SK-N-SH treated with all-trans-retinoic acid at 6 μM for 48 hours (cell line): ENCODE results near the gene SERPINA1.

ENCODE experiments used
- ATAC-seq: fragments of 200-7000 bp; cut with Tn5 transposase; 3 replicates; pipeline ENCODE4 v1.9.1; 2020; ENCODE audit warnings: mild to moderate bottlenecking, moderate library complexity
- BACH2 ChIP-seq: fragments of 250-450 bp; sonication (Bioruptor Pico); IDR thresholded peaks from 2 replicates; pipeline ENCODE4 v1.9.0; 2021; ENCODE audit warnings: mild to moderate bottlenecking, borderline replicate concordance
- CSDC2 ChIP-seq: fragments of 250-450 bp; sonication (Bioruptor Pico); IDR thresholded peaks from 2 replicates; pipeline ENCODE4 v1.5.0; 2020; ENCODE audit warnings: mild to moderate bottlenecking, moderate library complexity
- ESRRG ChIP-seq: fragments of 250-450 bp; sonication (Bioruptor Pico); IDR thresholded peaks from 2 replicates; pipeline ENCODE4 v1.6.1; 2021; ENCODE audit warnings: mild to moderate bottlenecking
- GLIS3 ChIP-seq: fragments of 250-450 bp; sonication (Bioruptor Pico); IDR thresholded peaks from 2 replicates; pipeline ENCODE4 v1.5.0; 2020; ENCODE audit warnings: mild to moderate bottlenecking, moderate library complexity
- ISL1 ChIP-seq: fragments of 250-450 bp; sonication (Bioruptor Pico); IDR thresholded peaks from 2 replicates; pipeline ENCODE4 v2.1.2; 2022; ENCODE audit warnings: mild to moderate bottlenecking, moderate library complexity
- OSR1 ChIP-seq: fragments of 250-450 bp; sonication (Bioruptor Pico); IDR thresholded peaks from 2 replicates; pipeline ENCODE4 v1.8.0; 2022; ENCODE audit warnings: moderate library complexity, mild to moderate bottlenecking, inconsistent platforms
- RARB ChIP-seq: fragments of 250-450 bp; sonication (Bioruptor Pico); IDR thresholded peaks from 2 replicates; pipeline ENCODE4 v1.8.0; 2021; ENCODE audit warnings: mild to moderate bottlenecking, moderate library complexity
- SNAI2 ChIP-seq: fragments of 250-450 bp; sonication (Bioruptor Pico); IDR thresholded peaks from 2 replicates; pipeline ENCODE4 v1.5.0; 2020; ENCODE audit warnings: mild to moderate bottlenecking, moderate library complexity
- TOX ChIP-seq: fragments of 250-450 bp; sonication (Bioruptor Pico); IDR thresholded peaks from 2 replicates; pipeline ENCODE4 v1.8.0; 2021; ENCODE audit warnings: mild to moderate bottlenecking, moderate library complexity, borderline replicate concordance
- ZC3H10 ChIP-seq: fragments of 250-450 bp; sonication (Bioruptor Pico); IDR thresholded peaks from 2 replicates; pipeline ENCODE4 v1.5.1; 2021; ENCODE audit warnings: mild to moderate bottlenecking, moderate library complexity
- ZFP3 ChIP-seq: fragments of 250-450 bp; sonication (Bioruptor Pico); IDR thresholded peaks from 2 replicates; pipeline ENCODE4 v1.5.0; 2020; ENCODE audit warnings: mild to moderate bottlenecking, moderate library complexity
- ZFP30 ChIP-seq: fragments of 450-650 bp; formaldehyde crosslinking; IDR thresholded peaks from 2 replicates; pipeline ENCODE4 v1.5.0; 2022; ENCODE audit warnings: mild to moderate bottlenecking, moderate library complexity
- ZNF565 ChIP-seq: fragments of 450-650 bp; formaldehyde crosslinking; conservative IDR thresholded peaks from 2 replicates; pipeline ENCODE4 v1.5.0; 2020; ENCODE audit warnings: low read depth, mild to moderate bottlenecking, moderate library complexity
- ZNF8 ChIP-seq: fragments of 450-650 bp; formaldehyde crosslinking; IDR thresholded peaks from 2 replicates; pipeline ENCODE4 v1.5.0; 2020; ENCODE audit warnings: mild to moderate bottlenecking, moderate library complexity
- TF ChIP-seq, protein P1 (sequence below): fragments of 250-450 bp; sonication (Bioruptor Pico); IDR thresholded peaks from 2 replicates; pipeline ENCODE4 v1.5.0; 2020; ENCODE audit warnings: mild to moderate bottlenecking, moderate library complexity
- TF ChIP-seq, protein P2 (sequence below): fragments of 250-450 bp; sonication (Bioruptor Pico); IDR thresholded peaks from 2 replicates; pipeline ENCODE4 v1.5.1; 2020; ENCODE audit warnings: low read depth, mild to moderate bottlenecking, moderate library complexity
- TF ChIP-seq, protein P3 (sequence below): fragments of 250-450 bp; sonication (Bioruptor Pico); IDR thresholded peaks from 2 replicates; pipeline ENCODE4 v1.5.1; 2021; ENCODE audit warnings: mild to moderate bottlenecking, moderate library complexity
- TF ChIP-seq, protein P4 (sequence below): fragments of 250-450 bp; sonication (Bioruptor Pico); IDR thresholded peaks from 2 replicates; pipeline ENCODE4 v1.8.0; 2021; ENCODE audit warnings: low read depth, mild to moderate bottlenecking, moderate library complexity, borderline replicate concordance
- TF ChIP-seq, protein P5 (sequence below): fragments of 250-450 bp; sonication (Bioruptor Pico); IDR thresholded peaks from 2 replicates; pipeline ENCODE4 v1.8.0; 2020; ENCODE audit warnings: mild to moderate bottlenecking, moderate library complexity, borderline replicate concordance

SERPINA1 gene

DNA sequence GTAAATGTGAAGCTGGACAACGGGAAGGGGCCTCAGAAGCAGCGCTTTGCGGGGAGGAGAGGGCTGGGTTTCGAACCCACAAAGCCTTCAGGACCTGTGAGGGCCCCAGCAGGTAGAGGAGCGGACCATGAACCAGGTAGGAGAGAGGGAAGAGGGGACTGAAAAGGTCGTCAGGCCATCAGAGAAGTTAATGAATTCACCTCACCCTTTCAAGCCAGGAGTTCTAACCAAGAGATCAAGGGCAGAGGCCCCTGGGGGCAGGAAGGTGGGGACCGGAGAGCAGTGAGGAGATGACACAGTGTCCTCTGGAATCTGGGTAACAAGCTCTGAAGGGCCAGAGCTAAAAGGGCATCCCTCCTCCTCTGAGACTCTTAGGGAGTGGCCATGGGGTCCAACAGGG is 19.4 kb downstream of the SERPINA1 start:
- TF ChIP-seq TOX (CRISPR knock-in tag) (no peak), SNAI2 (CRISPR knock-in tag) (no peak), ESRRG (no peak), ZNF8 (no peak), ZC3H10 (no peak), ZFP30 (no peak), RARB (no peak), CSDC2 (CRISPR knock-in tag) (no peak), ZFP3 (no peak), ZNF565 (no peak)
- TF ChIP-seq, protein P1, sequence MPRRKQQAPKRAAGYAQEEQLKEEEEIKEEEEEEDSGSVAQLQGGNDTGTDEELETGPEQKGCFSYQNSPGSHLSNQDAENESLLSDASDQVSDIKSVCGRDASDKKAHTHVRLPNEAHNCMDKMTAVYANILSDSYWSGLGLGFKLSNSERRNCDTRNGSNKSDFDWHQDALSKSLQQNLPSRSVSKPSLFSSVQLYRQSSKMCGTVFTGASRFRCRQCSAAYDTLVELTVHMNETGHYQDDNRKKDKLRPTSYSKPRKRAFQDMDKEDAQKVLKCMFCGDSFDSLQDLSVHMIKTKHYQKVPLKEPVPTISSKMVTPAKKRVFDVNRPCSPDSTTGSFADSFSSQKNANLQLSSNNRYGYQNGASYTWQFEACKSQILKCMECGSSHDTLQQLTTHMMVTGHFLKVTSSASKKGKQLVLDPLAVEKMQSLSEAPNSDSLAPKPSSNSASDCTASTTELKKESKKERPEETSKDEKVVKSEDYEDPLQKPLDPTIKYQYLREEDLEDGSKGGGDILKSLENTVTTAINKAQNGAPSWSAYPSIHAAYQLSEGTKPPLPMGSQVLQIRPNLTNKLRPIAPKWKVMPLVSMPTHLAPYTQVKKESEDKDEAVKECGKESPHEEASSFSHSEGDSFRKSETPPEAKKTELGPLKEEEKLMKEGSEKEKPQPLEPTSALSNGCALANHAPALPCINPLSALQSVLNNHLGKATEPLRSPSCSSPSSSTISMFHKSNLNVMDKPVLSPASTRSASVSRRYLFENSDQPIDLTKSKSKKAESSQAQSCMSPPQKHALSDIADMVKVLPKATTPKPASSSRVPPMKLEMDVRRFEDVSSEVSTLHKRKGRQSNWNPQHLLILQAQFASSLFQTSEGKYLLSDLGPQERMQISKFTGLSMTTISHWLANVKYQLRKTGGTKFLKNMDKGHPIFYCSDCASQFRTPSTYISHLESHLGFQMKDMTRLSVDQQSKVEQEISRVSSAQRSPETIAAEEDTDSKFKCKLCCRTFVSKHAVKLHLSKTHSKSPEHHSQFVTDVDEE: no peak
- TF ChIP-seq, protein P2, sequence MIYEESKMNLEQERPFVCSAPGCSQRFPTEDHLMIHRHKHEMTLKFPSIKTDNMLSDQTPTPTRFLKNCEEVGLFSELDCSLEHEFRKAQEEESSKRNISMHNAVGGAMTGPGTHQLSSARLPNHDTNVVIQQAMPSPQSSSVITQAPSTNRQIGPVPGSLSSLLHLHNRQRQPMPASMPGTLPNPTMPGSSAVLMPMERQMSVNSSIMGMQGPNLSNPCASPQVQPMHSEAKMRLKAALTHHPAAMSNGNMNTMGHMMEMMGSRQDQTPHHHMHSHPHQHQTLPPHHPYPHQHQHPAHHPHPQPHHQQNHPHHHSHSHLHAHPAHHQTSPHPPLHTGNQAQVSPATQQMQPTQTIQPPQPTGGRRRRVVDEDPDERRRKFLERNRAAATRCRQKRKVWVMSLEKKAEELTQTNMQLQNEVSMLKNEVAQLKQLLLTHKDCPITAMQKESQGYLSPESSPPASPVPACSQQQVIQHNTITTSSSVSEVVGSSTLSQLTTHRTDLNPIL (CRISPR knock-in tag): no peak
- TF ChIP-seq, protein P3, sequence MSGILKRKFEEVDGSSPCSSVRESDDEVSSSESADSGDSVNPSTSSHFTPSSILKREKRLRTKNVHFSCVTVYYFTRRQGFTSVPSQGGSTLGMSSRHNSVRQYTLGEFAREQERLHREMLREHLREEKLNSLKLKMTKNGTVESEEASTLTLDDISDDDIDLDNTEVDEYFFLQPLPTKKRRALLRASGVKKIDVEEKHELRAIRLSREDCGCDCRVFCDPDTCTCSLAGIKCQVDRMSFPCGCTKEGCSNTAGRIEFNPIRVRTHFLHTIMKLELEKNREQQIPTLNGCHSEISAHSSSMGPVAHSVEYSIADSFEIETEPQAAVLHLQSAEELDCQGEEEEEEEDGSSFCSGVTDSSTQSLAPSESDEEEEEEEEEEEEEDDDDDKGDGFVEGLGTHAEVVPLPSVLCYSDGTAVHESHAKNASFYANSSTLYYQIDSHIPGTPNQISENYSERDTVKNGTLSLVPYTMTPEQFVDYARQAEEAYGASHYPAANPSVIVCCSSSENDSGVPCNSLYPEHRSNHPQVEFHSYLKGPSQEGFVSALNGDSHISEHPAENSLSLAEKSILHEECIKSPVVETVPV (CRISPR knock-in tag): no peak
- TF ChIP-seq, protein P4, sequence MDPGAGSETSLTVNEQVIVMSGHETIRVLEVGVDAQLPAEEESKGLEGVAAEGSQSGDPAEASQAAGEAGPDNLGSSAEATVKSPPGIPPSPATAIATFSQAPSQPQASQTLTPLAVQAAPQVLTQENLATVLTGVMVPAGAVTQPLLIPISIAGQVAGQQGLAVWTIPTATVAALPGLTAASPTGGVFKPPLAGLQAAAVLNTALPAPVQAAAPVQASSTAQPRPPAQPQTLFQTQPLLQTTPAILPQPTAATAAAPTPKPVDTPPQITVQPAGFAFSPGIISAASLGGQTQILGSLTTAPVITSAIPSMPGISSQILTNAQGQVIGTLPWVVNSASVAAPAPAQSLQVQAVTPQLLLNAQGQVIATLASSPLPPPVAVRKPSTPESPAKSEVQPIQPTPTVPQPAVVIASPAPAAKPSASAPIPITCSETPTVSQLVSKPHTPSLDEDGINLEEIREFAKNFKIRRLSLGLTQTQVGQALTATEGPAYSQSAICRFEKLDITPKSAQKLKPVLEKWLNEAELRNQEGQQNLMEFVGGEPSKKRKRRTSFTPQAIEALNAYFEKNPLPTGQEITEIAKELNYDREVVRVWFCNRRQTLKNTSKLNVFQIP (CRISPR knock-in tag): no peak
- ATAC-seq: no peak

DNA sequence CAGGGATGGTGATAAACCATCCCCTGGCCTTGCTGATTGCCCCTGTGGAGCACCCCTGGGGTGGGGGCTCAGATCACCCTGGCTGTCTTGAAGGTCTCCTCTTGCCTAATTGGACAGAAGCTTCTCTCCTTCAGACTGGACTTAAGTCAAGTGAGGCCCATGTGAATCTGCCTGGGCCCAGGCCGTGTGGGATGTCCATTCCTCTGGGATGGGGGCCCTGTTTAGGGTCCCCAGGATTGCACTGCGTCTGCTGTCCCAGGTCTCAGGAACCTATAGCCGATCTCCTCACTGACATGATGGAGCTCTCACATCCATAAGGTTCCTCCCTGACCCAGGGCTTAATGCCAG is 20.2 kb downstream of the SERPINA1 start:
- no peak for TF ChIP-seq TOX (CRISPR knock-in tag)
- TF ChIP-seq ZC3H10: no peak
- no peak for TF ChIP-seq BACH2 (CRISPR knock-in tag)
- TF ChIP-seq, protein P3 (CRISPR knock-in tag): no peak
- no peak for TF ChIP-seq ESRRG
- no peak for TF ChIP-seq ZFP30
- no peak for ATAC-seq

DNA sequence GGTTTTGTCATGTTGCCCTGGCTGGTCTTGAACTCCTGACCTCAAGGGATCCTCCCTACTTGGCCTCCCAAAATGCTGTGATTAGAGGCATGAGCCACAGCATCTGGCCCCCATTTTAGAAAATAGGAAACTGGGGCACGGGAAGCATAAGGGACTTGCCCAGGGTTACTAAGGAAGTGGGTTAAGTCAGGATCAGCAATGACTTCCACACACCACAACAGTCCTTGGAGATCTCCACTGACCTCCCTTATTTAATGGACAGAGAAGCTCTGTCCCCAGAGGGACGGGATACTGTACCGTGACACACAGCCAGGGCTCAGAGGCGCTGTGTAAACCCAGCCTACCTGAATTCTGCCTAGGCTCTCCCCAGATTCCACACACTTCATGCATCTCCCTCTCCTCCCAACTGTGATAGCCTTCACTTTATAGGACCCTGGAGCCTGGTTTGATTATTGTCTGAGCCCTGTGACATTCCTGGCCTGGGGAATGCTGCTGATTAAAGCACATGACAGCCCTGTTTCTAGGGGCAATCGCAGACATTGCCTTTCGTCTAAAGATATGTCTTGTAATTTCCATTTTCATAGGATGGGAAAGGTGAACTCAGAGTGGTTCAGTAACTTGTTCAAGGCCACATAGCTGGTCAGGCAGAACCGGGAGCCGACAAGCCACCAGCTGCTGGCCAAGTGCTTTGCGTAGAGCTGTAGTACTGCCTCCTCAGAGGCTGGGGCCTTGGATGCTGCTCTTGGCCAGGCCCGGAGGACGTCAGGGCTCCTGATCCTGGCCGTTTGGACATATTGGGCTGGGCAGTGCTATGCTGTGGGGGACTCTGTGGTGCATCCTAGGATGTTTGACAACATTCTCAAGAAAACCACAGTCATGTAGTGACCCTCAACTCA is 20.8 kb downstream of the SERPINA1 start:
- TF ChIP-seq ZC3H10 (no peak), ISL1 (no peak), ZFP30 (no peak), SNAI2 (CRISPR knock-in tag) (no peak), ZNF8 (no peak), GLIS3 (no peak), OSR1 (CRISPR knock-in tag) (no peak), RARB (no peak), ESRRG (no peak)
- TF ChIP-seq, protein P1: no peak
- TF ChIP-seq, protein P5, sequence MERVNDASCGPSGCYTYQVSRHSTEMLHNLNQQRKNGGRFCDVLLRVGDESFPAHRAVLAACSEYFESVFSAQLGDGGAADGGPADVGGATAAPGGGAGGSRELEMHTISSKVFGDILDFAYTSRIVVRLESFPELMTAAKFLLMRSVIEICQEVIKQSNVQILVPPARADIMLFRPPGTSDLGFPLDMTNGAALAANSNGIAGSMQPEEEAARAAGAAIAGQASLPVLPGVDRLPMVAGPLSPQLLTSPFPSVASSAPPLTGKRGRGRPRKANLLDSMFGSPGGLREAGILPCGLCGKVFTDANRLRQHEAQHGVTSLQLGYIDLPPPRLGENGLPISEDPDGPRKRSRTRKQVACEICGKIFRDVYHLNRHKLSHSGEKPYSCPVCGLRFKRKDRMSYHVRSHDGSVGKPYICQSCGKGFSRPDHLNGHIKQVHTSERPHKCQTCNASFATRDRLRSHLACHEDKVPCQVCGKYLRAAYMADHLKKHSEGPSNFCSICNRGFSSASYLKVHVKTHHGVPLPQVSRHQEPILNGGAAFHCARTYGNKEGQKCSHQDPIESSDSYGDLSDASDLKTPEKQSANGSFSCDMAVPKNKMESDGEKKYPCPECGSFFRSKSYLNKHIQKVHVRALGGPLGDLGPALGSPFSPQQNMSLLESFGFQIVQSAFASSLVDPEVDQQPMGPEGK (CRISPR knock-in tag): no peak
- TF ChIP-seq, protein P4 (CRISPR knock-in tag): no peak
- ATAC-seq: no peak
